ENCODE results near the gene DDX5. TPM values are rescaled to one million over a fixed set of nuclear protein-coding genes. Genes with fewer than 3 reads are reported as not detected.

DDX5 gene
- total and polyA plus RNA-seq, 2 of the 13 experiments (the other 11 are each of a cell fraction or from before 2014, with no cell fraction given) = 503 to 684 TPM

GRCh38 chr17:64534187-64534586, 28.1 kb upstream of the DDX5 start (continued):
- TF ChIP-seq THRA (CRISPR knock-in tag; IDR thresholded peaks at IDR 0.05; ENCODE audit: borderline replicate concordance) = no peak
- no peak for TF ChIP-seq ZNF142 (CRISPR knock-in tag; IDR thresholded peaks at IDR 0.05)
- TF ChIP-seq EEA1 (CRISPR knock-in tag; IDR thresholded peaks at IDR 0.05; ENCODE audit: borderline replicate concordance) = no peak
- no peak for TF ChIP-seq XBP1 (CRISPR knock-in tag; IDR thresholded peaks at IDR 0.05)
- TF ChIP-seq ZNF432 (CRISPR knock-in tag; IDR thresholded peaks at IDR 0.05; ENCODE audit: borderline replicate concordance) = no peak
- TF ChIP-seq ZGPAT (CRISPR knock-in tag; IDR thresholded peaks at IDR 0.05) = 0 out of 2 replicates have a peak, but pooled peaks have one; percentile 22
- peak in 1 of 2 experiments; percentile 35; a peak in 1 of 4 replicates for TF ChIP-seq POLR2A (IDR thresholded peaks at IDR 0.05; ENCODE audit: insufficient read depth in 1 of 2, low read depth in 2 of 2, low read length in 2 of 2)
- TF ChIP-seq ZNF574 (CRISPR knock-in tag; IDR thresholded peaks at IDR 0.05) = peak; percentile 44
- no peak for TF ChIP-seq ZFP62 (CRISPR knock-in tag; IDR thresholded peaks at IDR 0.05)
- TF ChIP-seq FOXC1 (CRISPR knock-in tag; IDR thresholded peaks at IDR 0.05; ENCODE audit: borderline replicate concordance) = no peak
- TF ChIP-seq ZNF674 (CRISPR knock-in tag; IDR thresholded peaks at IDR 0.05; ENCODE audit: low read depth) = no peak
- no peak for TF ChIP-seq RFX5 (IDR thresholded peaks at IDR 0.05; ENCODE audit: low read depth, low read length)
- no peak for TF ChIP-seq BRF2 (CRISPR knock-in tag; IDR thresholded peaks at IDR 0.05)
- no peak for TF ChIP-seq PREB (CRISPR knock-in tag; IDR thresholded peaks at IDR 0.05)
- no peak for TF ChIP-seq SAFB2 (CRISPR knock-in tag; IDR thresholded peaks at IDR 0.05; ENCODE audit: borderline replicate concordance, low read depth)
- no peak for TF ChIP-seq ARNT (IDR thresholded peaks at IDR 0.05)
- no peak for TF ChIP-seq ZNF589 (CRISPR knock-in tag; conservative IDR thresholded peaks at IDR 0.05)

Measured in HepG2 (cell line).